GM19238 (cell line): ENCODE measurements around the gene KANK4.
A peak's percentile ranks its signal among the peaks of the same experiment; 100 is the strongest.
"Not testable (repeated sequence)": the region's sequence is repeated elsewhere in the genome, so short reads cannot be mapped to it uniquely, and the experiment has no call there.

Source experiments
- DNase-seq: peaks from one replicate; pipeline ENCODE4 v3.0.0; 2011; ENCODE audit warnings: low spot score; ENCODE audit not compliant: insufficient read length

Gene KANK4

GRCh38 chr1:62271948-62272728 lies 47.1 kb downstream of the KANK4 start:
- DNase-seq = peak; percentile 47

DNA sequence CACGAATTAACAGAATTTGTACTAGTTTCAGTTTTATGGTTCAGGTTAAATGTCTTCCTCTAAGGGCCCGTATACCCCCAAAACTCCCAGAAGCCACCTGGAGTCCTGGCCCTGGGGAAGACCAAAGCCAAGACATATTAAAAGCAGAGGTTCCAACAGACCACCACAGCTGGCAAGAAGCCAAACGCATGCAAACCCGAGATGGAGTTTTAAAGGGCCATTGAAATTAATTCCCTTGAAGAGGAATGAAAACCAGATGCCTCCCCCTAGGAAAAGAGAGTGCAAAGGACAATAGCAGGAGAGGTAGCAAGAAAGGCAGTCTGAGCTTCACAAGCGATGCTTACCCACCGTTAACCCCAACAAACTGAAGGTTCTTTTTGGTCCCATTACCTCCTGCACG lies 48.1 kb downstream of the KANK4 start:
- no peak for DNase-seq

DNA sequence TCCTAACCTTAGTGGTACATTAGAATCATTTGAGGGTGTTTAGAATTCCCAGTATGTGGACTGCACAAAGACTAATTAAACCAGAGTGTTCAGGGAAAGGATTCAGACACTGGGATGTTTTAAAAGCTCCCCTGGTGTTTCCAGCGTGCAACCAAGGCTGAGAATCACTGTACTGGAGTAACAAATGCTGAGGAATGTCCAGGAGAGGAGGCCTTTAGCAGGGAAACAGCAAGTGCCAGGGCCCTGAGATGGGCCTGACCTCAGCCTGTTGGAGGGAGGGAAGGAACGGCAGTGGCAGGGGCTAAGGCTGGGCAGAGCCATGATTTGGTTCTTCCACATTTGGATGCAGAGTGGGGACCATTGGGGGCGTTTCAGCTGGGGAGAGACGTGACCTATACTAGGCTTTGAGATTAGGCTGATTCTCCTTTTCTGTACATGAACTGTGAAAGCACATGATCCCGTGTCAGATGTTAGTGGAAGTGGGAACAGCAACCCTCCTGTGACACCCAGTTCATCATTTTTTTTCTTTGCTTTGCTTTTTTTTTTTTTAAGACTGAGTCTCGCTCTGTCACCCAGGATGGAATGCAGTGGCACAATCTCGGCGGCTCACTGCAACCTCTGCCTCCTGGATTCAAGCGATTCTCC lies 49.3 kb downstream of the KANK4 start:
- DNase-seq = no peak

GRCh38 chr1:62269439-62269838 lies 49.8 kb downstream of the KANK4 start:
- DNase-seq = no peak

GRCh38 chr1:62268315-62268714 lies 50.9 kb downstream of the KANK4 start:
- no peak for DNase-seq

GRCh38 chr1:62265956-62266935 lies 53.0 kb downstream of the KANK4 start:
- DNase-seq = no peak

GRCh38 chr1:62263814-62264353 lies 55.4 kb downstream of the KANK4 start:
- no peak for DNase-seq

DNA sequence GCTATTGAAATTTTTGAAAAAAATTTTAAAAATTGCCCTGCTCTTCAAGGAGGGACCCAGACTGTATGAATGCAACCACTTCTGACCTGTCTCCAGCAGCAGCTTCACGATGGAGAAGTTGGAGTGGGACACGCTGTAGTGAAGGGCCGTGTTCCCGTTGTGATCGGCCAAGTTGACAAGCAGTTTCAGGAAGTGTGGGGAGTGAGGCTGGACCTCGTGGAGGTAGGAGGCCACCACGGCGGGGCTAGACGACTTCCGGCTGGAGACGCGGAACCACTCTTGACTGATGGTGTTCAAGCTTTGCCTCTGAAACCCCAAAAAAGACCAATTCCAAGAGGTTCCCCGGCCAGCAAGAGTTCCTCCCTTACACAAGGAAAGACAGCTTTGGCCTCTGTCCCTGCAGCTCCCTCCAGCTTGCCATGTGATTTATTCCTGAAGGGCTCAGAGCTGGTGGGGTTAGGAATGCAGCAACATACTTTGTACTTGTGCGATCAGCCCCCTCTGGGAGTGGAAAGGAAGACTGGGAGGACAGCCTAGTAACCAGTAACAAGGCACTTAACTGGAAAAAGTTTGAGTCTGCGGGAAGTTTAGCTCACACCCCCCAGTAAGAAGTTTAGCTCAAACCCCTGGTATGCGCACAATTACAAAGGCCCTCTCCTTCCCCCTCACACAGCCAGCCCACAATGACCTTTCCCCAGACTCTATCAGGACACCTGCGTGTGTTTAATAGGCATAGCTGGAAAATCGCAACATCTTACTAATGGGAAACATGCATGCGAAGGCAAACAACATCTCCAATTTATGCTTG lies 56.0 kb downstream of the KANK4 start:
- no peak for DNase-seq

DNA sequence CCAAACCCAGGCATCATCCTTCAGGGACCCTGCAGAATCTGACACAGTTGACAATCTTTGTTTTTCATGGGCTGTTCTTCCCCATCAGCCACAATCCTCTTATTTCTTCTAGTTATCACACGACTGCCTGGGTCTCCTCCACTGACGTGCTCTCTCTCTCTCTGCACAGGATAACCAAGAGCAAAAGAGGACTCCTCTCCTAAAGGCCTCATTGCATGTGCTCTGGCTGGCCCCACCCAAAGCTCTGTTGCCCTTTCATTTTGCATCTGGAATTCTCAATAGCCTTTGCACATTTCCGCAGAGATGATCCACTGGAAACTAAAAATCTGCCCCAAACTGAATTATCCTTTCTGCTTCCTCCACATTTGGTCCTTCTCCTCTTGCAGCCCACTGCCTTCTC lies 58.5 kb downstream of the KANK4 start:
- no peak for DNase-seq

DNA sequence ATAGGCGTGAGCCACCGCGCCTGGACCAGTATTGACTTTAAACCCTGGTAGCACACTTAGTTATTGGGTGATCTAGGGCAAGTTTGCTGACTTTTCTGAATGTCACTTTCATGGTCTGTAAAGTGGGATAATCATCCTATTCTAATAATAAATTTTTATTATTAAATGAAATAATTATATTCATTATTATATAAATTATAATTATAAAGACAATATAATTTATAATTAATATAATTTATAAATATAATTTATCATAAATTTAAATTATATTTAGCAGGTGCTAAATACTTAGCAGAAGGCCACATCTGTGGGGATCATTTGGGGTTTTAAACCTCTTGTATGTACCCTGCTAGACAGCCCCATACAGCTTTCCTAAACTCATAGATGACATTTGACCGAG lies 59.7 kb downstream of the KANK4 start:
- no peak for DNase-seq

DNA sequence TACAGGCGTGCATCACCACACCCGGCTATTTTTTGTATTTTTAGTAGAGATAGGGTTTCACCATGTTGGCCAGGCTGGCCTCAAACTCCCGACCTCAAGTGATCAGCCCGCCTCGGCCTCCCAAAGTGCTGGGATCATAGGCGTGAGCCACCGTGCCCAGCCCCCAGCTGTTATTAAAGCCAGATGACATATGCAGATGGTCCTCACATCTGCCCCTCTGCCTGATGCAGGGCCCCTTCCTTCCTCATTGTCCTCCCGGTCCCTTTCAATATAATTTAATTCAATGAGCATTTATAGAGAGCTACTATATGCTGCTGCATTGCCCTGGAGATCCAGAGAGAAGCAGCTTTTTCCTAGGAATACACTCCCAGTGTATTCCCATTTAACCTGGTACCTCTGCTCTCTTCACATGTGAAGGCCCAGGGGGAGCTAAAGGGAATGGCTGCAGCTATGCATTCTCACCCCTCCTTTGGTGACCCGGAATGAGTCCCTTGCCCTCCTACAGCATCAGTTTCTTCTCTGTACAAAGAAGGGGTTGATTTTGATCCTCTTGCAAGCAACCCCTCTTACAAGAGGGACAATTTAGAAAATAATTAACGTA lies 69.0 kb downstream of the KANK4 start:
- no peak for DNase-seq

DNA sequence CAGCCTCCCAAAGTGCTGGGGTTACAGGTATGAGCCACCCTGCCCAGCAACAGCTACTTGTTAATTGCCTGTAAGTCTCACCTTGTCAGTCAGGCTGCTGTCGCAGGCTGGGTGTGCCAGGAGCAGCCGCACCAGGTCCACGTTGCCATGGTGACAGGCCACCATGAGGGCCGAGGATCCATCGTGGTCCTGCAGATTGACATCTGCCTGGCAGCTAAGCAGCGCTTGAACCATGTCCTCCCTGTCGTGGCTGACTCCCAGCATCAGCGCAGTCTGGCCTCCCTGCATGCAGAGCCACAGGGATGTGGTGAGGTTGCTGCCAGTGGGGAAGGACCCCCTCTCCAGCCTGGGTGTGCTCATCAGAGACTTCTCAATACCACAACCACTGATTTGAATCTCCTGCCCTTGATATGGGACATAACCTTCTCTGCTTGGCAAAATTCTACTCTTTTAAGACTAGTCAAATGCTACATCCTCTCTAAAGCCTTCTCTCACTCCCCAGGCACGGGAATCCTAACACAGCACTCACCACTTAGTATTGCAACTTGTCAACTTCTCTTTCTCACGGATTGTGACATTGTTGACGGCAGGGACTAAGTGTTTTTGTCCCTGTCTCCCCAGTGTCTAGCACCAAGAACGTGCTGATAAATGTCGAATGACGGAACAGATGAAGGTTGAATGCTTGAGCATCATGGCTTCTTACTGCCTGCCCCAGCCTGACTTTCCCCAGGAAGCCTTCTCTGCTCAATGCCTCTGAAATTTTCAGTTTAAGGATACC lies 71.7 kb downstream of the KANK4 start:
- no peak for DNase-seq

GRCh38 chr1:62245201-62245600 lies 74.0 kb downstream of the KANK4 start:
- no peak for DNase-seq

GRCh38 chr1:62244380-62244779 lies 74.9 kb downstream of the KANK4 start:
- DNase-seq = not testable (repeated sequence)

GRCh38 chr1:62241371-62242131 lies 77.7 kb downstream of the KANK4 start:
- no peak for DNase-seq

- DNase-seq = no peak
Observed at GRCh38 chr1:62240651-62241370, 78.4 kb downstream of the KANK4 start.

DNA sequence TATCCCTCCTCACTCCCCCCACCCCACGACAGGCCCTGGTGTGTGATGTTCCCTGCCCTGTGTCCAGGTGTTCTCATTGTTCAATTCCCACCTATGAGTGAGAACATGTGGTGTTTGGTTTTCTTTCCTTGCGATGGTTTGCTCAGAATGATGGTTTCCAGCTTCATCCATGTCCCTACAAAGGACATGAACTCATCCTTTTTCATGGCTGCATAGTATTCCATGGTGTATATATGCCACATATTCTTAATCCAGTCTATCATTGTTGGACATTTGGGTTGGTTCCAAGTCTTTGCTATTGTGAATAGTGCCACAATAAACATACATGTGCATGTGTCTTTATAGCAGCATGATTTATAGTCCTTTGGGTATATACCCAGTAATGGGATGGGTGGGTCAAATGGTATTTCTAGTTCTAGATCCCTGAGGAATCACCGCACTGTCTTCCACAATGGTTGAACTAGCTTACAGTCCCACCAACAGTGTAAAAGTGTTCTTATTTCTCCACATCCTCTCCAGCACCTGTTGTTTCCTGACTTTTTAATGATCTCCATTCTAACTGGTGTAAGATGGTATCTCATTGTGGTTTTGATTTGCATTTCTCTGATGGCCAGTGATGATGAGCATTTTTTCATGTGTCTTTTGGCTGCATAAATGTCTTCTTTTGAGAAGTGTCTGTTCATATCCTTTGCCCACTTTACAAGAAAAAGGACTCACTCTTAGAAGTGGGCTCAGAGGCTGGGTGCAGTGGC lies 79.4 kb downstream of the KANK4 start:
- DNase-seq = not testable (repeated sequence)
